Neuronal stem cell (in vitro differentiated cells): Measurements from ENCODE around the gene COL2A1.

Source experiments
- DNase-seq: peaks from one replicate; pipeline ENCODE4 v3.0.0-alpha.2; 2013; ENCODE audit warnings: low spot score
- H2AFZ ChIP-seq: one replicate; pipeline ENCODE4 v1.6.1; 2013; ENCODE audit warnings: mild to moderate bottlenecking, low read length, inconsistent platforms
- H2AK5ac ChIP-seq: 2 replicates; pipeline ENCODE4 v1.6.1; 2013; ENCODE audit warnings: low read depth, mild to moderate bottlenecking, inconsistent platforms, low read length, moderate library complexity, mixed read lengths
- H2BK120ac ChIP-seq: 2 replicates; pipeline ENCODE4 v1.6.1; 2013; ENCODE audit warnings: low read depth, mild to moderate bottlenecking, inconsistent platforms, low read length, moderate library complexity, mixed read lengths
- H2BK12ac ChIP-seq: one replicate; pipeline ENCODE4 v1.6.1; 2013; ENCODE audit warnings: low read length, inconsistent platforms
- H2BK15ac ChIP-seq: 2 replicates; pipeline ENCODE4 v1.6.1; 2013; ENCODE audit warnings: mild to moderate bottlenecking, low read length, inconsistent platforms, mixed read lengths
- H2BK5ac ChIP-seq: one replicate; pipeline ENCODE4 v1.6.1; 2013; ENCODE audit warnings: inconsistent platforms, mild to moderate bottlenecking, low read length, moderate library complexity
- H3K14ac ChIP-seq: one replicate; pipeline ENCODE4 v1.6.1; 2013; ENCODE audit warnings: low read length, inconsistent platforms
- H3K18ac ChIP-seq: 2 replicates; pipeline ENCODE4 v1.6.1; 2013; ENCODE audit warnings: low read length, inconsistent platforms
- H3K23ac ChIP-seq: 2 replicates; pipeline ENCODE4 v1.6.1; 2013; ENCODE audit warnings: low read depth, mild to moderate bottlenecking, mixed read lengths, low read length, inconsistent platforms; ENCODE audit not compliant: poor library complexity
- H3K27ac ChIP-seq: replicated peaks from 3 replicates; pipeline ENCODE4 v1.5.1; 2013; ENCODE audit warnings: low read length, inconsistent platforms
- H3K27me3 ChIP-seq, 3 experiments: 2 replicates each; pipeline ENCODE4 v1.6.1; 2013; ENCODE audit warnings: low read length in 3 of 3, mild to moderate bottlenecking in 2 of 3, inconsistent platforms in 1 of 3, low read depth in 1 of 3, mixed read lengths in 1 of 3, moderate library complexity in 1 of 3; ENCODE audit not compliant: control insufficient read depth in 3 of 3, insufficient read depth in 3 of 3
- H3K36me3 ChIP-seq, 2 donors: replicated peaks in 1 of 2; 2 replicates each; pipeline ENCODE4 v1.6.1; 2013; ENCODE audit warnings: low read length in 2 of 2; ENCODE audit not compliant: control insufficient read depth in 2 of 2, insufficient read depth in 2 of 2
- H3K4ac ChIP-seq: 2 replicates; pipeline ENCODE4 v1.6.1; 2013; ENCODE audit warnings: inconsistent platforms, mild to moderate bottlenecking, low read length, moderate library complexity
- H3K4me1 ChIP-seq, 2 donors: 1 replicate in 1 of 2; 2 replicates in 1 of 2; pipeline ENCODE4 v1.6.1; 2013; ENCODE audit warnings: low read length in 2 of 2, low read depth in 1 of 2; ENCODE audit not compliant: control insufficient read depth in 2 of 2, insufficient read depth in 1 of 2
- H3K4me2 ChIP-seq: one replicate; pipeline ENCODE4 v1.6.1; 2013; ENCODE audit warnings: mild to moderate bottlenecking, low read length, inconsistent platforms; ENCODE audit not compliant: insufficient read depth, poor library complexity, severe bottlenecking
- H3K4me3 ChIP-seq, 2 donors: 2 replicates each; pipeline ENCODE4 v1.5.1; 2013; ENCODE audit warnings: low read length in 2 of 2, mild to moderate bottlenecking in 2 of 2, inconsistent platforms in 1 of 2, moderate library complexity in 1 of 2
- H3K79me1 ChIP-seq: one replicate; pipeline ENCODE4 v1.6.1; 2013; ENCODE audit warnings: low read depth, mild to moderate bottlenecking, inconsistent platforms, low read length, moderate library complexity
- H3K9ac ChIP-seq: one replicate; pipeline ENCODE4 v1.6.1; 2013; ENCODE audit warnings: mild to moderate bottlenecking, low read depth, low read length, inconsistent platforms; ENCODE audit not compliant: poor library complexity
- H3K9me3 ChIP-seq, 2 donors: replicated peaks in 1 of 2; 2 replicates each; pipeline versions ENCODE3 to v1.6.1; 2013; ENCODE audit warnings: low read length in 2 of 2, mild to moderate bottlenecking in 2 of 2, inconsistent platforms in 1 of 2, low read depth in 1 of 2, mixed read lengths in 1 of 2, moderate library complexity in 1 of 2; ENCODE audit not compliant: control insufficient read depth in 2 of 2, insufficient read depth in 1 of 2
- H4K8ac ChIP-seq: one replicate; pipeline ENCODE4 v1.6.1; 2013; ENCODE audit warnings: low read depth, mild to moderate bottlenecking, inconsistent platforms, low read length, moderate library complexity
- H4K91ac ChIP-seq: one replicate; pipeline ENCODE4 v1.6.1; 2013; ENCODE audit warnings: low read length, low read depth, mild to moderate bottlenecking, inconsistent platforms; ENCODE audit not compliant: poor library complexity
- WGBS, 2 donors: extraction: QIAGEN DNeasy Blood & Tissue Kit; methylation state at CpG; one replicate each; pipeline ENCODE4 v1.1.7; 2013; ENCODE audit warnings: missing lambda C conversion rate in 2 of 2, mixed read lengths in 1 of 2; ENCODE audit not compliant: insufficient read length in 2 of 2, insufficient replicate concordance in 1 of 2; ENCODE audit errors: extremely low coverage in 2 of 2; 5-methylcytosine and 5-hydroxymethylcytosine counted together

The COL2A1 gene

DNA sequence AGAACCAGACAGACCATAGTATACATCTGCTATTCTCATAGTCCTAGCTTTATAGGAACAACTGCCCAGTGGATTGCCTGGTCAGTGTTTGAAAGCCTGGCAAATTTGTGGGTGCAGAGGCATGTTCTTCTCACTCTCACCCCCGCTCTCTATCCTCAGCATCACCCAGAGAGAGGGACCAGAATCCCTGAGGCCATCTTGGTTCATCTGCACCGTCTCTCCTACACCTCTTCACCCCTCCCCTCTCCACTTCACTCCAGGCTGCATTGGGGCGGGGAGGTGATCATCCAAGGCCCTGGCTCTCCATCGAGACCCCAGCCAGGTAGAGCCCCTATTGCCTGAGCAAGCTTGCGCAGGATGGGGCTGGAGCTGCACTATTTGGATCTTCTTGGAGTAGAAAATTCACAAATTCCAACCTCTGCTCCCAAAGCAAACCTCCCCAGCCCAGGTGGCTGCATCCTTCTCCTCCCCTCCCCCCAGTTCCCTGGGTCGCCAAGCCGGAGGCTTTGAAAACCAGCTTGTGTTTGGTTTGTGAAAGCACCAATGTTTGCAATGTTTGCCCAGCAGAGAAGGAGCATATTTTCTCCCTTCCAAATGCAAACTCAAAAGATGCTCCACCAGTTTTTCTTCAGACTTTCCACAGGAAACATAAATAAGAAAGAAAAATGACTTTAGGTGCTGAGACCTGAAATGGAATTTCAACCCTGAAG lies 18.6 kb upstream of the COL2A1 start:
- no CpG with 5 or more reads among the region's 7 CpGs for WGBS, 2 donors

DNA sequence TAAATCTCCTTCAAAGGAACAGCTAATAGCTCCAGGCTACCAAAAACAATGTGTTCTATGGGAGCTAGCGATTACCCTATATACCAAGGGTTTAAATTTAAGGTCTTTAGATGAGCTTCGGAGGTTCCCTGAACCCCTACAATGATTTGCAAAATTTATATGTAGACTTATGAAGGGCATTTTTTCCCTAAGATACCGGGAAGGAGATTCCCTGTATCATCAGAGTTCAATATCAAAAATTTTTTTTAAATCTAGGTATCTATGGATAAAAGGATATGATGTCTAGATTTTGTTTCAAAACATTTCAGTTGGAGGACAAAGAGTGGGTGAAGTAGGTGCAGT lies 17.9 kb upstream of the COL2A1 start:
- no peak overlapping the region for H2BK5ac ChIP-seq
- no peak overlapping the region for H3K4me3 ChIP-seq
- H3K4me1 ChIP-seq, result peaks cover 36 to 51% of the 10 kb centered on the region in 2 donors

More for the DNA sequence above, 18.6 kb upstream of the COL2A1 start:
- no peak overlapping the region for H2AK5ac ChIP-seq
- H3K79me1 ChIP-seq, result no peaks in the 10 kb centered on the region
- no peak overlapping the region for H3K4ac ChIP-seq
- H3K4me2 ChIP-seq, result peak overlapping the region; percentile 41
- H2AFZ ChIP-seq, result peak overlapping the region; percentile 64
- H2BK12ac ChIP-seq, result peak overlapping the region; percentile 8
- no peak overlapping the region for H3K4me3 ChIP-seq
- H3K36me3 ChIP-seq, result no peaks in the 10 kb centered on the region
- H2BK120ac ChIP-seq, result no peak overlapping the region
- no peak for DNase-seq
- H3K27ac ChIP-seq, result peak overlapping the region; percentile 47
- H2BK5ac ChIP-seq, result no peak overlapping the region
- H3K27me3 ChIP-seq, result no peaks in the 10 kb centered on the region
- peak overlapping the region; percentile 25 for H3K18ac ChIP-seq
- H3K9ac ChIP-seq, result no peak overlapping the region
- H2BK15ac ChIP-seq, result no peak overlapping the region
- H3K9me3 ChIP-seq, result no peaks in the 10 kb centered on the region
- no peak overlapping the region for H3K23ac ChIP-seq
- H3K4me1 ChIP-seq, result peaks cover 40 to 48% of the 10 kb centered on the region in 2 donors
- H3K14ac ChIP-seq, result no peak overlapping the region
- no peak overlapping the region for H4K8ac ChIP-seq
- H4K91ac ChIP-seq, result no peak overlapping the region

DNA sequence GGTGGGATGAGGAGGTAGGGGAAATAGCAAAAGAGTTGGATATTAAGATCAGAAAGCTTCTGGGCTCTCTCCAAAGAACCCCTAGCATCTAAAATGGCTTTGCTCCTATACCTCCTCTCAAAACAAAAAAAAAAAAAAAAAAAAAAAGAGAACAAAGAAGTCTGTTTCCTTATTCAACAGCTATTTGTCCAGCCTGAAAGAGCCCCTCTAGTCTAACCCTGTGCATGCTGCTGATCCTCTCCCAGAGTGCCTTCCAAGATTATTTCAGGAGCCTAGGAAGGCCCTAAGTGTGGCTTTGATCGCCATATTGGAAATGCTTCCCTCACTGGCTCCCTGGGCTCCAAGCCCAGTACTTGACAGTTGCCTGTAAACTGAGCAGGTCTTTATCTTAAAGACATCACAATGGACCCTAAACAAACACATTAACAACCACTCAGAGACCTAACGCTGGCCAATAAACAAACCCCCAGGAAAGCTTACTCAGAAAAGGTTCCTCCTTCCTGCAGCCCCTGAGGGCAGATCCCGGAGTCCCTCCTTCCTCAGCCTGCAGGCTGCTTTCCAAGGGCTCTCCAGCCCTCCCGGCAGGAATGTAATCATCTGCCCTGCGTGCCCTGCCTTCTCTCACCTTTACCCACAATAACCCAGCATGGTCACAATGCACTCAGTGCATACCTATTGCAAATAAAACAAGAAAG lies 17.4 kb upstream of the COL2A1 start:
- H3K4me3 ChIP-seq, result no peak overlapping the region
- H3K18ac ChIP-seq, result peak overlapping the region; percentile 89
- no peak overlapping the region for H3K4me2 ChIP-seq
- no peak overlapping the region for H2AK5ac ChIP-seq
- H2AFZ ChIP-seq, result peak overlapping the region; percentile 75
- no peak overlapping the region for H2BK5ac ChIP-seq
- H3K27ac ChIP-seq, result peak overlapping the region; percentile 43
- H4K91ac ChIP-seq, result no peak overlapping the region
- H3K4ac ChIP-seq, result no peak overlapping the region
- H3K9me3 ChIP-seq, result no peaks in the 10 kb centered on the region
- H4K8ac ChIP-seq, result no peak overlapping the region
- no peaks in the 10 kb centered on the region for H3K79me1 ChIP-seq
- no peaks in the 10 kb centered on the region for H3K27me3 ChIP-seq
- no peak for DNase-seq
- no peak overlapping the region for H2BK120ac ChIP-seq
- H3K4me1 ChIP-seq, result peaks cover 36 to 51% of the 10 kb centered on the region in 2 donors
- H2BK12ac ChIP-seq, result no peak overlapping the region
- no peaks in the 10 kb centered on the region for H3K36me3 ChIP-seq
- no peak overlapping the region for H3K9ac ChIP-seq
- WGBS, 2 donors, result no CpG with 5 or more reads among the region's 5 CpGs
- no peak overlapping the region for H3K23ac ChIP-seq
- no peak overlapping the region for H2BK15ac ChIP-seq
- no peak overlapping the region for H3K14ac ChIP-seq

More for the DNA sequence above, 17.9 kb upstream of the COL2A1 start:
- no peak overlapping the region for H3K23ac ChIP-seq
- H3K4me2 ChIP-seq, result no peak overlapping the region
- no peaks in the 10 kb centered on the region for H3K79me1 ChIP-seq
- H2AK5ac ChIP-seq, result no peak overlapping the region
- H3K27me3 ChIP-seq, result no peaks in the 10 kb centered on the region
- no peak overlapping the region for H3K27ac ChIP-seq
- H3K14ac ChIP-seq, result no peak overlapping the region
- H2BK15ac ChIP-seq, result no peak overlapping the region
- no peaks in the 10 kb centered on the region for H3K36me3 ChIP-seq
- no peaks in the 10 kb centered on the region for H3K9me3 ChIP-seq
- H3K9ac ChIP-seq, result no peak overlapping the region
- no peak overlapping the region for H2BK12ac ChIP-seq
- no peak overlapping the region for H4K91ac ChIP-seq
- H3K18ac ChIP-seq, result no peak overlapping the region
- H2BK120ac ChIP-seq, result no peak overlapping the region
- H4K8ac ChIP-seq, result no peak overlapping the region
- H2AFZ ChIP-seq, result peak overlapping the region; percentile 75
- H3K4ac ChIP-seq, result no peak overlapping the region
- DNase-seq, result no peak
- no CpG with 5 or more reads among the region's 3 CpGs for WGBS, 2 donors

DNA sequence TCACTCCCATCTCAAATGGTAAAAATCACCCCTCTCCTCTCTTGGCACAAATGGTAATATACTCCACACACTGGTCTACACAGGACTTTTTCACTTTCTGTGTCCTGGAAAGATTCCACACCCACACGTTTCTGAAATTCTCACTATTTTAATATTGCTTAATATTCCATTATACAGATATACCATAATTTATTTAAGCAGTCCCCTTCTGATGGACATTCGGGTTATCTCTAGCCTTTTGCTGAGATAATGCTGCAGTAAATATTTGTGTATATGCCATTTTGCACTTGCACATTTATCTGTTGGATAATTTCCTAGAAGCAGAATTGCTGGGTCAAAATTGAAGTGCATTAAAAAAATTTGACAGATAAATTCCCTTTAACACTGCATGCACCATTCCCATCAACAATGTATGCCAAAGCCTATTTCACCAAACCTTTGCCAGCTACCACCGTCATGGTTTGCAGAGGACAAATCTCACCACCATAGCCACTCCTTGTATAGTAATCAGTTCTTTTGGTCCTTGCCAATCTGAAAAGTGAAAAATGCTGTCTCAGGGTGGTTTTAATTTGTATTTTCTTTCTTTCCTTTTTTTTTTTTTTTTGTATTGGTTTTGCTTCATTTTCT lies 15.5 kb upstream of the COL2A1 start:
- H2BK15ac ChIP-seq, result no peak overlapping the region
- no peak overlapping the region for H4K91ac ChIP-seq
- no peaks in the 10 kb centered on the region for H3K9me3 ChIP-seq
- no peaks in the 10 kb centered on the region for H3K79me1 ChIP-seq
- H3K4ac ChIP-seq, result no peak overlapping the region
- H2AK5ac ChIP-seq, result no peak overlapping the region
- no peak overlapping the region for H3K18ac ChIP-seq
- no peak overlapping the region for H3K4me3 ChIP-seq
- H2AFZ ChIP-seq, result no peak overlapping the region
- no peak for DNase-seq
- no peak overlapping the region for H2BK5ac ChIP-seq
- no peak overlapping the region for H4K8ac ChIP-seq
- no peaks in the 10 kb centered on the region for H3K36me3 ChIP-seq
- H3K14ac ChIP-seq, result no peak overlapping the region
- WGBS, 2 donors, result no CpG with 5 or more reads among the region's 3 CpGs
- no peak overlapping the region for H3K4me2 ChIP-seq
- no peak overlapping the region for H3K27ac ChIP-seq
- H2BK12ac ChIP-seq, result no peak overlapping the region
- H3K23ac ChIP-seq, result no peak overlapping the region
- H2BK120ac ChIP-seq, result no peak overlapping the region
- no peak overlapping the region for H3K9ac ChIP-seq
- peaks cover 30 to 41% of the 10 kb centered on the region in 2 donors for H3K4me1 ChIP-seq
- peaks cover 0 to 9% (median 3%) of the 10 kb centered on the region in 3 experiments for H3K27me3 ChIP-seq
